HepG2 (cell line): ENCODE data around the gene HOTAIR. TPM values are rescaled to one million over a fixed set of nuclear protein-coding genes. Genes with fewer than 3 reads are reported as not detected.

ENCODE experiments used
- MBD4 ChIP-seq: IDR thresholded peaks from 2 replicates; pipeline ENCODE4 v1.6.1; 2012; ENCODE audit warnings: low read length, inconsistent platforms, borderline replicate concordance
- RBFOX2 ChIP-seq: fragments of 200-400 bp; formaldehyde crosslinking; IDR thresholded peaks from 2 replicates; pipeline ENCODE4 v1.6.1; 2017; ENCODE audit warnings: low read depth, mild to moderate bottlenecking, low read length
- SP1 ChIP-seq, 2 experiments: fragments of 450-650 bp in 1 of 2; sonication (generic) in 1 of 2; formaldehyde crosslinking in 1 of 2; IDR thresholded peaks; 2 replicates each; pipeline versions ENCODE4 v1.4.0 to v1.6.1; 2016 to 2020; ENCODE audit warnings: missing genetic modification reagents in 1 of 2
- ZBTB21 ChIP-seq: sonication (generic); formaldehyde crosslinking; IDR thresholded peaks from 2 replicates; pipeline ENCODE4 v1.4.0; 2020; ENCODE audit warnings: missing genetic modification reagents
- ZEB1 ChIP-seq: IDR thresholded peaks from 2 replicates; pipeline ENCODE4 v1.6.1; 2012; ENCODE audit warnings: mild to moderate bottlenecking, low read depth, inconsistent platforms; ENCODE audit not compliant: insufficient replicate concordance
- ZNF136 ChIP-seq: sonication (generic); formaldehyde crosslinking; IDR thresholded peaks from 2 replicates; pipeline ENCODE4 v1.8.1; 2022; ENCODE audit warnings: low read depth, mild to moderate bottlenecking, moderate library complexity, missing genetic modification reagents
- ZNF296 ChIP-seq: sonication (generic); formaldehyde crosslinking; conservative IDR thresholded peaks from 2 replicates; pipeline ENCODE4 v1.5.0; 2020; ENCODE audit warnings: mild to moderate bottlenecking, missing genetic modification reagents
- ZNF746 ChIP-seq: sonication (generic); formaldehyde crosslinking; IDR thresholded peaks from 2 replicates; pipeline ENCODE4 v1.8.0; 2022; ENCODE audit warnings: mild to moderate bottlenecking, missing genetic modification reagents
- polyA plus RNA-seq, 8 experiments: library from polyadenylated mRNA; depleted of rRNA in 3 of 8; stranded (reverse) in 7 of 8; unstranded in 1 of 8; fragments of >200 nt; fragmentation: Illumina TruSeq in 4 of 8; extraction: Trizol in 4 of 8; gene quantifications; 2 replicates each; pipeline versions ENCODE4 v1.2.1 to v1.2.3, GENCODE V29; 2011 to 2016; ENCODE audit warnings: low read depth in 4 of 8, missing spikeins in 1 of 8, mixed read lengths in 1 of 8; ENCODE audit not compliant: insufficient read depth in 1 of 8
- total RNA-seq, 5 experiments: library from RNA; depleted of rRNA; stranded (reverse); fragments of >200 nt; fragmentation: Illumina TruSeq; extraction: Trizol; gene quantifications; 2 replicates each; pipeline ENCODE4 v1.2.3, GENCODE V29; 2016; ENCODE audit warnings: low read depth in 1 of 5
- TF ChIP-seq, protein P1 (sequence below): IDR thresholded peaks from 2 replicates; pipeline ENCODE4 v1.6.1; 2016
- TF ChIP-seq, protein P2 (sequence below): sonication (generic); formaldehyde crosslinking; IDR thresholded peaks from 2 replicates; pipeline ENCODE4 v1.9.0; 2021; ENCODE audit warnings: missing genetic modification reagents, mild to moderate bottlenecking, borderline replicate concordance
- TF ChIP-seq, protein P3 (sequence below): sonication (generic); formaldehyde crosslinking; IDR thresholded peaks from 2 replicates; pipeline ENCODE4 v1.8.1; 2022; ENCODE audit warnings: low read depth, mild to moderate bottlenecking, missing genetic modification reagents
- TF ChIP-seq, protein P4 (sequence below): sonication (generic); formaldehyde crosslinking; IDR thresholded peaks from 2 replicates; pipeline ENCODE4 v1.4.0; 2020; ENCODE audit warnings: mild to moderate bottlenecking, missing genetic modification reagents
- TF ChIP-seq, protein P5 (sequence below): sonication (generic); formaldehyde crosslinking; IDR thresholded peaks from 2 replicates; pipeline ENCODE4 v1.5.1; 2020; ENCODE audit warnings: missing genetic modification reagents, mild to moderate bottlenecking, borderline replicate concordance

Gene HOTAIR
- total and polyA plus RNA-seq, 2 of the 13 experiments (the other 11 are each of a cell fraction or from before 2014, with no cell fraction given) = not detected

DNA sequence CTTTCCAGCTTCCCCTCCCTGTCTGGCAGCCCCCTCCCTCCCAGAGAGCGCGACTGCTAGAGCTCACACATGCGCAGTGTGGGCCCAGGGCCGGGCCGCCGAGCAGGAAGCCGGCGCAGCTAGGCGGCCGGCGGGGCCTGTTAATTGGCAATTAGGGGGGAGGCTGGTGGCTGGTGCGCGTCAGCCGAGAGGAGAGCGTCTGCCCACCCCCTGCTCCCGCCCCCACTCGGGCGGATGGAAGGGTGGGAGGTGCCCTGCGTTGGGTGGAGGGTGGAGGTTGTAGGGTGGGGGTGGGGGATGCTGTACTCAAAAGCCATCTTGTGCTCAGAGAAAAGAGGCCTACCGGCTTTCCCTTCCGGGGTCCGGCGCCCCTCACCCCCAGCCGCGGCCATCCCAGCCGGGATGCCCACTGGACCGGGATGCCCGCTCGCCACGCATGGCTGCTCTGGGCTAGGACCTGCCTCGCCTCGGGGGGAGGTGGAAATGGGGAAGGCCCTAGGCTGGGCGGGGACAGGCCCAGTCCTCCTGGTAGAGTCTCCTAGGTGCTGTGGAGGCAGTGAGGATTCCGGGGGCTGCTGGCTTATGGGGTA lies 43.2 kb upstream of the HOTAIR start (continued):
- TF ChIP-seq ZNF296 (CRISPR knock-in tag) (no peak), ZNF136 (CRISPR knock-in tag) (no peak), ZBTB21 (no peak), ZNF746 (no peak), ZEB1 (no peak), RBFOX2 (peak; percentile 55), MBD4 (no peak), SP1 (IDR thresholded peaks at IDR 0.05) (no peak), SP1 (CRISPR knock-in tag; IDR thresholded peaks at IDR 0.05) (no peak)
- TF ChIP-seq, protein P1, sequence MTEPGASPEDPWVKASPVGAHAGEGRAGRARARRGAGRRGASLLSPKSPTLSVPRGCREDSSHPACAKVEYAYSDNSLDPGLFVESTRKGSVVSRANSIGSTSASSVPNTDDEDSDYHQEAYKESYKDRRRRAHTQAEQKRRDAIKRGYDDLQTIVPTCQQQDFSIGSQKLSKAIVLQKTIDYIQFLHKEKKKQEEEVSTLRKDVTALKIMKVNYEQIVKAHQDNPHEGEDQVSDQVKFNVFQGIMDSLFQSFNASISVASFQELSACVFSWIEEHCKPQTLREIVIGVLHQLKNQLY (CRISPR knock-in tag) = no peak
- TF ChIP-seq, protein P2, sequence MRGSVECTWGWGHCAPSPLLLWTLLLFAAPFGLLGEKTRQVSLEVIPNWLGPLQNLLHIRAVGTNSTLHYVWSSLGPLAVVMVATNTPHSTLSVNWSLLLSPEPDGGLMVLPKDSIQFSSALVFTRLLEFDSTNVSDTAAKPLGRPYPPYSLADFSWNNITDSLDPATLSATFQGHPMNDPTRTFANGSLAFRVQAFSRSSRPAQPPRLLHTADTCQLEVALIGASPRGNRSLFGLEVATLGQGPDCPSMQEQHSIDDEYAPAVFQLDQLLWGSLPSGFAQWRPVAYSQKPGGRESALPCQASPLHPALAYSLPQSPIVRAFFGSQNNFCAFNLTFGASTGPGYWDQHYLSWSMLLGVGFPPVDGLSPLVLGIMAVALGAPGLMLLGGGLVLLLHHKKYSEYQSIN (CRISPR knock-in tag) = no peak
- TF ChIP-seq, protein P3, sequence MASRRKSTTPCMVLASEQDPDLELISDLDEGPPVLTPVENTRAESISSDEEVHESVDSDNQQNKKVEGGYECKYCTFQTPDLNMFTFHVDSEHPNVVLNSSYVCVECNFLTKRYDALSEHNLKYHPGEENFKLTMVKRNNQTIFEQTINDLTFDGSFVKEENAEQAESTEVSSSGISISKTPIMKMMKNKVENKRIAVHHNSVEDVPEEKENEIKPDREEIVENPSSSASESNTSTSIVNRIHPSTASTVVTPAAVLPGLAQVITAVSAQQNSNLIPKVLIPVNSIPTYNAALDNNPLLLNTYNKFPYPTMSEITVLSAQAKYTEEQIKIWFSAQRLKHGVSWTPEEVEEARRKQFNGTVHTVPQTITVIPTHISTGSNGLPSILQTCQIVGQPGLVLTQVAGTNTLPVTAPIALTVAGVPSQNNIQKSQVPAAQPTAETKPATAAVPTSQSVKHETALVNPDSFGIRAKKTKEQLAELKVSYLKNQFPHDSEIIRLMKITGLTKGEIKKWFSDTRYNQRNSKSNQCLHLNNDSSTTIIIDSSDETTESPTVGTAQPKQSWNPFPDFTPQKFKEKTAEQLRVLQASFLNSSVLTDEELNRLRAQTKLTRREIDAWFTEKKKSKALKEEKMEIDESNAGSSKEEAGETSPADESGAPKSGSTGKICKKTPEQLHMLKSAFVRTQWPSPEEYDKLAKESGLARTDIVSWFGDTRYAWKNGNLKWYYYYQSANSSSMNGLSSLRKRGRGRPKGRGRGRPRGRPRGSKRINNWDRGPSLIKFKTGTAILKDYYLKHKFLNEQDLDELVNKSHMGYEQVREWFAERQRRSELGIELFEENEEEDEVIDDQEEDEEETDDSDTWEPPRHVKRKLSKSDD (CRISPR knock-in tag) = no peak
- TF ChIP-seq, protein P4, sequence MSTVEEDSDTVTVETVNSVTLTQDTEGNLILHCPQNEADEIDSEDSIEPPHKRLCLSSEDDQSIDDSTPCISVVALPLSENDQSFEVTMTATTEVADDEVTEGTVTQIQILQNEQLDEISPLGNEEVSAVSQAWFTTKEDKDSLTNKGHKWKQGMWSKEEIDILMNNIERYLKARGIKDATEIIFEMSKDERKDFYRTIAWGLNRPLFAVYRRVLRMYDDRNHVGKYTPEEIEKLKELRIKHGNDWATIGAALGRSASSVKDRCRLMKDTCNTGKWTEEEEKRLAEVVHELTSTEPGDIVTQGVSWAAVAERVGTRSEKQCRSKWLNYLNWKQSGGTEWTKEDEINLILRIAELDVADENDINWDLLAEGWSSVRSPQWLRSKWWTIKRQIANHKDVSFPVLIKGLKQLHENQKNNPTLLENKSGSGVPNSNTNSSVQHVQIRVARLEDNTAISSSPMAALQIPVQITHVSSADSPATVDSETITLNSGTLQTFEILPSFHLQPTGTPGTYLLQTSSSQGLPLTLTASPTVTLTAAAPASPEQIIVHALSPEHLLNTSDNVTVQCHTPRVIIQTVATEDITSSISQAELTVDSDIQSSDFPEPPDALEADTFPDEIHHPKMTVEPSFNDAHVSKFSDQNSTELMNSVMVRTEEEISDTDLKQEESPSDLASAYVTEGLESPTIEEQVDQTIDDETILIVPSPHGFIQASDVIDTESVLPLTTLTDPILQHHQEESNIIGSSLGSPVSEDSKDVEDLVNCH (CRISPR knock-in tag) = no peak
- TF ChIP-seq, protein P5, sequence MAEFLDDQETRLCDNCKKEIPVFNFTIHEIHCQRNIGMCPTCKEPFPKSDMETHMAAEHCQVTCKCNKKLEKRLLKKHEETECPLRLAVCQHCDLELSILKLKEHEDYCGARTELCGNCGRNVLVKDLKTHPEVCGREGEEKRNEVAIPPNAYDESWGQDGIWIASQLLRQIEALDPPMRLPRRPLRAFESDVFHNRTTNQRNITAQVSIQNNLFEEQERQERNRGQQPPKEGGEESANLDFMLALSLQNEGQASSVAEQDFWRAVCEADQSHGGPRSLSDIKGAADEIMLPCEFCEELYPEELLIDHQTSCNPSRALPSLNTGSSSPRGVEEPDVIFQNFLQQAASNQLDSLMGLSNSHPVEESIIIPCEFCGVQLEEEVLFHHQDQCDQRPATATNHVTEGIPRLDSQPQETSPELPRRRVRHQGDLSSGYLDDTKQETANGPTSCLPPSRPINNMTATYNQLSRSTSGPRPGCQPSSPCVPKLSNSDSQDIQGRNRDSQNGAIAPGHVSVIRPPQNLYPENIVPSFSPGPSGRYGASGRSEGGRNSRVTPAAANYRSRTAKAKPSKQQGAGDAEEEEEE (CRISPR knock-in tag) = no peak
